ENCODE measurements around the gene RECK.

RECK gene

GRCh38 chr9:36143245-36143641, 106.5 kb downstream of the RECK start:
- TF ChIP-seq CTCF (IDR thresholded peaks at IDR 0.05; ENCODE audit: poor library complexity, severe bottlenecking), result no peak
- Histone ChIP-seq H3K36me3 (ENCODE audit: low read depth) (no peaks in the 10 kb centered on the region), H3K4me1 (ENCODE audit: insufficient read depth, poor library complexity, severe bottlenecking) (peaks cover under 1% of the 10 kb centered on the region), H3K27ac (ENCODE audit: poor library complexity, severe bottlenecking) (no peak overlapping the region), H3K9me3 (ENCODE audit: severe bottlenecking) (no peaks in the 10 kb centered on the region), H3K27me3 (ENCODE audit: insufficient read depth, poor library complexity, severe bottlenecking) (no peaks in the 10 kb centered on the region), H3K4me3 (ENCODE audit: severe bottlenecking) (no peak overlapping the region)
- DNase-seq (ENCODE audit: low spot score) (no peak), ATAC-seq (ENCODE audit: low read depth) (no peak)

- H3K4me3 ChIP-seq (ENCODE audit: severe bottlenecking), result no peak overlapping the region
- no peak overlapping the region for H3K27ac ChIP-seq (ENCODE audit: poor library complexity, severe bottlenecking)
- H3K27me3 ChIP-seq (ENCODE audit: insufficient read depth, poor library complexity, severe bottlenecking), result no peaks in the 10 kb centered on the region
- no peak for TF ChIP-seq CTCF (IDR thresholded peaks at IDR 0.05; ENCODE audit: poor library complexity, severe bottlenecking)
- H3K4me1 ChIP-seq (ENCODE audit: insufficient read depth, poor library complexity, severe bottlenecking), result peaks cover 13% of the 10 kb centered on the region
- ATAC-seq (ENCODE audit: low read depth), result no peak
- DNase-seq (ENCODE audit: low spot score), result no peak
- H3K9me3 ChIP-seq (ENCODE audit: severe bottlenecking), result no peaks in the 10 kb centered on the region
- H3K36me3 ChIP-seq (ENCODE audit: low read depth), result no peaks in the 10 kb centered on the region
These were observed 107.9 kb downstream of the RECK start for GRCh38 chr9:36144309-36145232.

- peaks cover 13% of the 10 kb centered on the region for H3K4me1 ChIP-seq (ENCODE audit: insufficient read depth, poor library complexity, severe bottlenecking)
- H3K27ac ChIP-seq (ENCODE audit: poor library complexity, severe bottlenecking), result no peak overlapping the region
- no peak for TF ChIP-seq CTCF (IDR thresholded peaks at IDR 0.05; ENCODE audit: poor library complexity, severe bottlenecking)
- H3K36me3 ChIP-seq (ENCODE audit: low read depth), result no peaks in the 10 kb centered on the region
- H3K9me3 ChIP-seq (ENCODE audit: severe bottlenecking), result no peaks in the 10 kb centered on the region
- DNase-seq (ENCODE audit: low spot score), result no peak
- no peak overlapping the region for H3K4me3 ChIP-seq (ENCODE audit: severe bottlenecking)
- ATAC-seq (ENCODE audit: low read depth), result no peak
- H3K27me3 ChIP-seq (ENCODE audit: insufficient read depth, poor library complexity, severe bottlenecking), result no peaks in the 10 kb centered on the region
These were observed 109.3 kb downstream of the RECK start for GRCh38 chr9:36145970-36146369.

GRCh38 chr9:36146651-36147050, 109.9 kb downstream of the RECK start:
- Histone ChIP-seq H3K9me3 (ENCODE audit: severe bottlenecking) (no peaks in the 10 kb centered on the region), H3K4me1 (ENCODE audit: insufficient read depth, poor library complexity, severe bottlenecking) (peaks cover 15% of the 10 kb centered on the region), H3K27ac (ENCODE audit: poor library complexity, severe bottlenecking) (no peak overlapping the region), H3K4me3 (ENCODE audit: severe bottlenecking) (no peak overlapping the region), H3K36me3 (ENCODE audit: low read depth) (no peaks in the 10 kb centered on the region), H3K27me3 (ENCODE audit: insufficient read depth, poor library complexity, severe bottlenecking) (no peaks in the 10 kb centered on the region)
- TF ChIP-seq CTCF (IDR thresholded peaks at IDR 0.05; ENCODE audit: poor library complexity, severe bottlenecking), result no peak
- no peak for DNase-seq (ENCODE audit: low spot score)
- no peak for ATAC-seq (ENCODE audit: low read depth)
